ENCODE measurements around the gene HMG20A.

HMG20A gene

DNA sequence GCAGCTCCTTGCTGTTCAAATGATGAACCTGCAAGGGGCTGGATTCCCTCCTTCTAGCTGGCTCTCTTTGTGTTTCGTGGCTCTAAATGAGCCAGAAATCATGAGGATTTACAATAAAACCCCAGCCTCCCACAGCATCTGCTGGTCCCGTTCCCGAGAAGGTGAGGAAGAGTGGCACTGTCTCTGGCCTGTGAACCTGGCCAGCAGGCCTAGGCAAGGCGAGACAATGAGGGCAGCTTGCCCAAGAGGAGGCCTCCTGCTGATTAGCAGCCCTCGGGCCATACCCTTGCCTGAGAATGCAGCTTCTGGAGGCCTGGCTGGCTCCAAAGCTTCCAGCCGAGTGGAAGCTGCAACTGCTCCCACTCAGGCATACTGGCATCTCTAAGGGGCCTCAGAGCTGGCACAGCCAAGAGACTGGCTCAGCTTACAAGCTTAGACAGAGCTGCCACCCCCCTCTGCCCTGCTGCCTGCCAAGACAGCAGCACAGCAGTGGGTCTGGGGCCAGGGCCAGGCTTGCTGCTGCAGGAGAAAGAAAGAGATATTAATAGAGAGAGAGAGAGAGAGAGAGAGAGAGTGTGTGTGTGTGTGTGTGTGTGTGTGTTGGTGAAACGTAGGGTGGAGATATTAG, 76.5 kb downstream of the HMG20A start:
- H3K4me3 ChIP-seq (ENCODE audit: low read depth, low read length): no peak overlapping the region

GRCh38 chr15:77497942-77498361, 77.3 kb downstream of the HMG20A start:
- Histone ChIP-seq H3K4me3 (ENCODE audit: low read depth, low read length) (no peak overlapping the region), H3K9ac (no peak overlapping the region), H3K36me3 (ENCODE audit: control insufficient read depth, insufficient read depth, low read length) (no peaks in the 10 kb centered on the region), H3K27me3 (ENCODE audit: control insufficient read depth, insufficient read depth, low read length) (no peaks in the 10 kb centered on the region), H3K27ac (peak overlapping the region; percentile 73), H3K4me2 (ENCODE audit: low read length) (no peak overlapping the region), H3K79me2 (no peaks in the 10 kb centered on the region), H3K9me3 (ENCODE audit: control insufficient read depth, low read length) (no peaks in the 10 kb centered on the region), H2AFZ (peak overlapping the region; percentile 19), H3K4me1 (peaks cover 20% of the 10 kb centered on the region)
- TF ChIP-seq, protein P1, sequence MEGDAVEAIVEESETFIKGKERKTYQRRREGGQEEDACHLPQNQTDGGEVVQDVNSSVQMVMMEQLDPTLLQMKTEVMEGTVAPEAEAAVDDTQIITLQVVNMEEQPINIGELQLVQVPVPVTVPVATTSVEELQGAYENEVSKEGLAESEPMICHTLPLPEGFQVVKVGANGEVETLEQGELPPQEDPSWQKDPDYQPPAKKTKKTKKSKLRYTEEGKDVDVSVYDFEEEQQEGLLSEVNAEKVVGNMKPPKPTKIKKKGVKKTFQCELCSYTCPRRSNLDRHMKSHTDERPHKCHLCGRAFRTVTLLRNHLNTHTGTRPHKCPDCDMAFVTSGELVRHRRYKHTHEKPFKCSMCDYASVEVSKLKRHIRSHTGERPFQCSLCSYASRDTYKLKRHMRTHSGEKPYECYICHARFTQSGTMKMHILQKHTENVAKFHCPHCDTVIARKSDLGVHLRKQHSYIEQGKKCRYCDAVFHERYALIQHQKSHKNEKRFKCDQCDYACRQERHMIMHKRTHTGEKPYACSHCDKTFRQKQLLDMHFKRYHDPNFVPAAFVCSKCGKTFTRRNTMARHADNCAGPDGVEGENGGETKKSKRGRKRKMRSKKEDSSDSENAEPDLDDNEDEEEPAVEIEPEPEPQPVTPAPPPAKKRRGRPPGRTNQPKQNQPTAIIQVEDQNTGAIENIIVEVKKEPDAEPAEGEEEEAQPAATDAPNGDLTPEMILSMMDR (IDR thresholded peaks at IDR 0.05): no peak

More for the DNA sequence above, 76.5 kb downstream of the HMG20A start:
- H3K9me3 ChIP-seq (ENCODE audit: control insufficient read depth, low read length): no peaks in the 10 kb centered on the region
- peak overlapping the region; percentile 43 for H2AFZ ChIP-seq
- H3K27me3 ChIP-seq (ENCODE audit: control insufficient read depth, insufficient read depth, low read length): no peaks in the 10 kb centered on the region
- no peaks in the 10 kb centered on the region for H3K79me2 ChIP-seq
- no peaks in the 10 kb centered on the region for H3K36me3 ChIP-seq (ENCODE audit: control insufficient read depth, insufficient read depth, low read length)
- peaks cover 20% of the 10 kb centered on the region for H3K4me1 ChIP-seq
- H3K27ac ChIP-seq: peak overlapping the region; percentile 73
- no peak overlapping the region for H3K9ac ChIP-seq
- no peak overlapping the region for H3K4me2 ChIP-seq (ENCODE audit: low read length)
- TF ChIP-seq, protein P1 (IDR thresholded peaks at IDR 0.05): no peak

GRCh38 chr15:77499087-77499760, 78.5 kb downstream of the HMG20A start:
- H3K4me1 ChIP-seq: peaks cover 20% of the 10 kb centered on the region
- no peak overlapping the region for H3K4me2 ChIP-seq (ENCODE audit: low read length)
- no peak overlapping the region for H3K27ac ChIP-seq
- no peaks in the 10 kb centered on the region for H3K36me3 ChIP-seq (ENCODE audit: control insufficient read depth, insufficient read depth, low read length)
- TF ChIP-seq, protein P1 (IDR thresholded peaks at IDR 0.05): no peak
- H3K9me3 ChIP-seq (ENCODE audit: control insufficient read depth, low read length): no peaks in the 10 kb centered on the region
- no peak overlapping the region for H3K4me3 ChIP-seq (ENCODE audit: low read depth, low read length)
- H2AFZ ChIP-seq: no peak overlapping the region
- H3K79me2 ChIP-seq: no peaks in the 10 kb centered on the region
- no peak overlapping the region for H3K9ac ChIP-seq
- H3K27me3 ChIP-seq (ENCODE audit: control insufficient read depth, insufficient read depth, low read length): no peaks in the 10 kb centered on the region

GRCh38 chr15:77500989-77501388, 80.3 kb downstream of the HMG20A start:
- Histone ChIP-seq H2AFZ (no peak overlapping the region), H3K4me1 (peaks cover 20% of the 10 kb centered on the region), H3K36me3 (ENCODE audit: control insufficient read depth, insufficient read depth, low read length) (no peaks in the 10 kb centered on the region), H3K4me3 (ENCODE audit: low read depth, low read length) (no peak overlapping the region), H3K27ac (no peak overlapping the region), H3K4me2 (ENCODE audit: low read length) (no peak overlapping the region), H3K9ac (no peak overlapping the region), H3K79me2 (no peaks in the 10 kb centered on the region), H3K27me3 (ENCODE audit: control insufficient read depth, insufficient read depth, low read length) (no peaks in the 10 kb centered on the region), H3K9me3 (ENCODE audit: control insufficient read depth, low read length) (no peaks in the 10 kb centered on the region)
- TF ChIP-seq, protein P1 (IDR thresholded peaks at IDR 0.05): no peak
